HG03460 (cell line): ENCODE data around the gene INSRR.
A peak's percentile ranks its signal among the peaks of the same experiment; 100 is the strongest.

Experiments used
- ATAC-seq: cut with Tn5 transposase; IDR thresholded peaks from one replicate; pipeline ENCODE4 v1.9.1; 2021; ENCODE audit not compliant: unreplicated experiment

Gene INSRR

GRCh38 chr1:156852418-156852874 is 6.5 kb downstream of the INSRR start:
- no peak for ATAC-seq

- no peak for ATAC-seq
Observed at GRCh38 chr1:156851779-156852417, 7.0 kb downstream of the INSRR start.

GRCh38 chr1:156849151-156849496 is 9.8 kb downstream of the INSRR start:
- ATAC-seq: no peak

- ATAC-seq: no peak
Observed at GRCh38 chr1:156848461-156849150, 10.3 kb downstream of the INSRR start.

- no peak for ATAC-seq
Observed at GRCh38 chr1:156847591-156848460, 11.1 kb downstream of the INSRR start.

- no peak for ATAC-seq
Observed at GRCh38 chr1:156846643-156847042, 12.3 kb downstream of the INSRR start.

- ATAC-seq: no peak
Observed at GRCh38 chr1:156845953-156846545, 12.9 kb downstream of the INSRR start.

GRCh38 chr1:156845055-156845952 is 13.6 kb downstream of the INSRR start:
- ATAC-seq: no peak

- ATAC-seq: no peak
Observed at GRCh38 chr1:156844638-156845037, 14.3 kb downstream of the INSRR start.

GRCh38 chr1:156844102-156844501 is 14.8 kb downstream of the INSRR start:
- no peak for ATAC-seq

- ATAC-seq: no peak
Observed at GRCh38 chr1:156842618-156843300, 16.2 kb downstream of the INSRR start.

- ATAC-seq: no peak
Observed at GRCh38 chr1:156841295-156841855, 17.5 kb downstream of the INSRR start.

GRCh38 chr1:156840898-156841279 is 18.0 kb downstream of the INSRR start:
- ATAC-seq: no peak

- ATAC-seq: no peak
Observed at GRCh38 chr1:156840186-156840897, 18.6 kb downstream of the INSRR start.

GRCh38 chr1:156839426-156840109 is 19.3 kb downstream of the INSRR start:
- ATAC-seq: no peak

- no peak for ATAC-seq
Observed at GRCh38 chr1:156838972-156839371, 19.9 kb downstream of the INSRR start.

- ATAC-seq: no peak
Observed at GRCh38 chr1:156836892-156837291, 22.0 kb downstream of the INSRR start.

- peak; percentile 54 for ATAC-seq
Observed at GRCh38 chr1:156836041-156836654, 22.8 kb downstream of the INSRR start.
